GF-D8 (cell line): ENCODE data around the gene SPTBN5.

Source experiments
- DNase-seq: peaks from one replicate; lab custom pipeline; 2025; lab: John Stamatoyannopoulos, UW

Gene SPTBN5

GRCh38 chr15:41903782-41904181 lies 9.9 kb upstream of the SPTBN5 start:
- no peak for DNase-seq

- DNase-seq = no peak
Observed at GRCh38 chr15:41901431-41901830, 7.6 kb upstream of the SPTBN5 start.

- no peak for DNase-seq
Observed at GRCh38 chr15:41900526-41901380, 6.9 kb upstream of the SPTBN5 start.

GRCh38 chr15:41899854-41900442 lies 6.1 kb upstream of the SPTBN5 start:
- DNase-seq = no peak

- no peak for DNase-seq
Observed at GRCh38 chr15:41897363-41897799, 3.5 kb upstream of the SPTBN5 start.

- no peak for DNase-seq
Observed at GRCh38 chr15:41896566-41896965, 2.7 kb upstream of the SPTBN5 start.

GRCh38 chr15:41895957-41896356 lies 2.1 kb upstream of the SPTBN5 start:
- no peak for DNase-seq

- DNase-seq = no peak
Observed at GRCh38 chr15:41895491-41895890, 1.6 kb upstream of the SPTBN5 start.

- DNase-seq = no peak
Observed at GRCh38 chr15:41894791-41895463, 1.1 kb upstream of the SPTBN5 start.

GRCh38 chr15:41894251-41894790 lies 468 bp upstream of the SPTBN5 start:
- no peak for DNase-seq

GRCh38 chr15:41892621-41893421 lies 1.0 kb downstream of the SPTBN5 start:
- no peak for DNase-seq

- no peak for DNase-seq
Observed at GRCh38 chr15:41891946-41892345, 1.9 kb downstream of the SPTBN5 start.

- no peak for DNase-seq
Observed at GRCh38 chr15:41891226-41891625, 2.6 kb downstream of the SPTBN5 start.

GRCh38 chr15:41890050-41890690 lies 3.7 kb downstream of the SPTBN5 start:
- DNase-seq = no peak

- DNase-seq = no peak
Observed at GRCh38 chr15:41888662-41889253, 5.1 kb downstream of the SPTBN5 start.

- DNase-seq = no peak
Observed at GRCh38 chr15:41887893-41888292, 6.0 kb downstream of the SPTBN5 start.

- DNase-seq = no peak
Observed at GRCh38 chr15:41887161-41887560, 6.7 kb downstream of the SPTBN5 start.

- no peak for DNase-seq
Observed at GRCh38 chr15:41886741-41887140, 7.1 kb downstream of the SPTBN5 start.

GRCh38 chr15:41885841-41886240 lies 8.0 kb downstream of the SPTBN5 start:
- no peak for DNase-seq

GRCh38 chr15:41885321-41885720 lies 8.5 kb downstream of the SPTBN5 start:
- no peak for DNase-seq

- no peak for DNase-seq
Observed at GRCh38 chr15:41884458-41884857, 9.4 kb downstream of the SPTBN5 start.
